OCI-LY7 (cell line): Measurements from ENCODE around the gene TIMM8A. TPM values are rescaled to one million over a fixed set of nuclear protein-coding genes. Genes with fewer than 3 reads are reported as not detected.
A peak's percentile ranks its signal among the peaks of the same experiment; 100 is the strongest.
"Not testable (repeated sequence)": the region's sequence is repeated elsewhere in the genome, so short reads cannot be mapped to it uniquely, and the experiment has no call there.

Experiments used
- BruUV-seq: library from RNA; stranded (reverse); fragments of 400-500 nt; replicated peaks from 2 replicates; lab custom pipeline; 2021; lab: Mats Ljungman, UMichigan
- CTCF ChIA-PET: fragments of 300-600 bp; sonication (Branson Sonifier 250); formaldehyde crosslinking; loops from one replicate; lab custom pipeline; 2022; ENCODE audit warnings: antibody characterized with exemption; ENCODE audit not compliant: unreplicated experiment; lab: Charles Lee
- POLR2A ChIA-PET: fragments of 300-600 bp; sonication (Branson Sonifier 250); formaldehyde crosslinking; loops from one replicate; lab custom pipeline; 2022; ENCODE audit warnings: antibody characterized with exemption; lab: Charles Lee
- DNase-seq: peaks from one replicate; pipeline ENCODE4 v3.0.0-alpha.2; 2015; ENCODE audit warnings: low spot score
- H2AFZ ChIP-seq: fragments of 200-600 bp; sonication (generic), shearing (Covaris generic); 2 replicates; pipeline ENCODE4 v1.6.1; 2014; ENCODE audit warnings: mild to moderate bottlenecking, antibody characterized with exemption, low read length, moderate library complexity
- H3K27ac ChIP-seq: fragments of 200-600 bp; sonication (generic); 2 replicates; pipeline ENCODE4 v1.5.1; 2014; ENCODE audit warnings: mixed run types, low read depth, mild to moderate bottlenecking, moderate library complexity, low read length, inconsistent platforms; ENCODE audit not compliant: poor library complexity, severe bottlenecking
- H3K36me3 ChIP-seq: fragments of 200-600 bp; sonication (generic); 2 replicates; pipeline ENCODE4 v1.6.1; 2014; ENCODE audit warnings: mild to moderate bottlenecking, antibody characterized with exemption, low read length, moderate library complexity, mixed read lengths; ENCODE audit not compliant: insufficient read depth
- H3K4me1 ChIP-seq: fragments of 200-600 bp; sonication (generic); 2 replicates; pipeline ENCODE4 v1.5.1; 2014; ENCODE audit warnings: mild to moderate bottlenecking, low read length; ENCODE audit not compliant: insufficient read depth, poor library complexity, severe bottlenecking
- H3K4me2 ChIP-seq: fragments of 200-600 bp; sonication (generic); 2 replicates; pipeline ENCODE4 v1.6.1; 2014; ENCODE audit warnings: mild to moderate bottlenecking, low read length
- H3K4me3 ChIP-seq: fragments of 200-600 bp; sonication (generic); 2 replicates; pipeline ENCODE4 v1.5.1; 2014; ENCODE audit warnings: mild to moderate bottlenecking, low read depth, low read length; ENCODE audit not compliant: poor library complexity, severe bottlenecking
- H3K79me2 ChIP-seq: fragments of 200-600 bp; sonication (generic); 2 replicates; pipeline ENCODE4 v1.6.1; 2016; ENCODE audit warnings: low read depth, mild to moderate bottlenecking, low read length, moderate library complexity, mixed read lengths; ENCODE audit not compliant: insufficient read depth
- H3K9me2 ChIP-seq: fragments of 200-600 bp; sonication (generic); 2 replicates; pipeline ENCODE4 v1.6.1; 2016; ENCODE audit warnings: mild to moderate bottlenecking, low read length, mixed read lengths; ENCODE audit not compliant: insufficient read depth
- H3K9me3 ChIP-seq: fragments of 200-600 bp; sonication (generic); 2 replicates; pipeline ENCODE4 v1.6.1; 2014; ENCODE audit warnings: mild to moderate bottlenecking, mixed run types, low read length, mixed read lengths
- H4K20me1 ChIP-seq: fragments of 200-600 bp; sonication (generic); 2 replicates; pipeline ENCODE4 v1.6.1; 2014; ENCODE audit warnings: mild to moderate bottlenecking, antibody characterized with exemption, low read length, moderate library complexity, mixed read lengths; ENCODE audit not compliant: insufficient read depth
- EZH2phosphoT487 ChIP-seq: fragments of 200-600 bp; sonication (generic); IDR thresholded peaks from 2 replicates; pipeline ENCODE4 v1.6.1; 2018; ENCODE audit warnings: low read depth, borderline replicate concordance, mild to moderate bottlenecking, mixed run types, antibody characterized with exemption, low read length, moderate library complexity, mixed read lengths
- intact Hi-C: fragments of 100-400 bp; cut with micrococcal nuclease; formaldehyde crosslinking; loops from one replicate; pipeline ENCODE4 v1.10.0; 2022; ENCODE audit not compliant: unreplicated experiment
- total RNA-seq, 2 experiments: library from RNA; depleted of rRNA in 1 of 2; stranded (reverse); fragments of >200 nt in 1 of 2; shearing (Covaris generic) in 1 of 2; gene quantifications; 2 replicates each; pipeline ENCODE4 v1.2.3, GENCODE V29; 2014 to 2022
- TF ChIP-seq, protein P1 (sequence below): fragments of 200-600 bp; sonication (generic); conservative IDR thresholded peaks from 2 replicates; pipeline ENCODE4 v1.5.1; 2014; ENCODE audit warnings: mild to moderate bottlenecking, antibody characterized with exemption, low read length, moderate library complexity, mixed read lengths

The TIMM8A gene
- total RNA-seq, 2 experiments from 2014 or later = 14.9 to 33.5 TPM

DNA sequence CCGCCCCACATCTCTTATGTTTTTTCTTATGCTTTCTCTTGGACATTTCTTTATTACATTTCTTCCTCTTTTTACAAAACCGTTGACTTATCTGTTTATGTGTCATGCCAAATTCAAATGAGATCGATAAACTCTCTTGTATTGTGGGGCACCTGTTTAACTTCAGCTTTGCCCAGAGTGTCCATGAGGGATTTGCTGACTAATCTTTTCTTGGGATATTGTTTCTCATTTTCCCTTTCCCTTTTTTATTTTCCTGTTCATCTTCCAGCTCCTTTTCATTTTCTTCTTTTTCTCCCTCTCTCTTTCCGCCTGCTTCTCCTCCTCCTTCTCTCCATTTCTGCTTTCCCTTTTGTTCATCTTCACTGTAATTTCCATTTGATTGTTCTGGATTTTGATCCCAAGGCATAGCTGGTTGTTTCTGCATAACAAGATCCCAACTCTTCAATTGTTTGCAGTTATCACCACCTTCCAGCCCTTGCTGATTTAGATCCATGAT, 10.7 kb downstream of the TIMM8A start:
- no peak for DNase-seq
- no peak overlapping the region for H3K4me2 ChIP-seq
- ChIA-PET CTCF (no interaction called here), POLR2A (no interaction called here)
- H3K4me1 ChIP-seq = no peaks in the 10 kb centered on the region
- H3K9me2 ChIP-seq = no peaks in the 10 kb centered on the region
- peaks cover 14% of the 10 kb centered on the region; the same call in 1 of the 2 replicates for H3K36me3 ChIP-seq
- peaks cover 7% of the 10 kb centered on the region; the same call in 1 of the 2 replicates for H3K79me2 ChIP-seq
- no peaks in the 10 kb centered on the region for H4K20me1 ChIP-seq
- BruUV-seq = no TSS peak
- H3K9me3 ChIP-seq = no peaks in the 10 kb centered on the region
- no peak overlapping the region for H2AFZ ChIP-seq
- TF ChIP-seq EZH2phosphoT487 = no peak
- TF ChIP-seq, protein P1, sequence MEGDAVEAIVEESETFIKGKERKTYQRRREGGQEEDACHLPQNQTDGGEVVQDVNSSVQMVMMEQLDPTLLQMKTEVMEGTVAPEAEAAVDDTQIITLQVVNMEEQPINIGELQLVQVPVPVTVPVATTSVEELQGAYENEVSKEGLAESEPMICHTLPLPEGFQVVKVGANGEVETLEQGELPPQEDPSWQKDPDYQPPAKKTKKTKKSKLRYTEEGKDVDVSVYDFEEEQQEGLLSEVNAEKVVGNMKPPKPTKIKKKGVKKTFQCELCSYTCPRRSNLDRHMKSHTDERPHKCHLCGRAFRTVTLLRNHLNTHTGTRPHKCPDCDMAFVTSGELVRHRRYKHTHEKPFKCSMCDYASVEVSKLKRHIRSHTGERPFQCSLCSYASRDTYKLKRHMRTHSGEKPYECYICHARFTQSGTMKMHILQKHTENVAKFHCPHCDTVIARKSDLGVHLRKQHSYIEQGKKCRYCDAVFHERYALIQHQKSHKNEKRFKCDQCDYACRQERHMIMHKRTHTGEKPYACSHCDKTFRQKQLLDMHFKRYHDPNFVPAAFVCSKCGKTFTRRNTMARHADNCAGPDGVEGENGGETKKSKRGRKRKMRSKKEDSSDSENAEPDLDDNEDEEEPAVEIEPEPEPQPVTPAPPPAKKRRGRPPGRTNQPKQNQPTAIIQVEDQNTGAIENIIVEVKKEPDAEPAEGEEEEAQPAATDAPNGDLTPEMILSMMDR = no peak
- intact Hi-C loops = no loop called here
- H3K27ac ChIP-seq = no peak overlapping the region
- no peak overlapping the region for H3K4me3 ChIP-seq

DNA sequence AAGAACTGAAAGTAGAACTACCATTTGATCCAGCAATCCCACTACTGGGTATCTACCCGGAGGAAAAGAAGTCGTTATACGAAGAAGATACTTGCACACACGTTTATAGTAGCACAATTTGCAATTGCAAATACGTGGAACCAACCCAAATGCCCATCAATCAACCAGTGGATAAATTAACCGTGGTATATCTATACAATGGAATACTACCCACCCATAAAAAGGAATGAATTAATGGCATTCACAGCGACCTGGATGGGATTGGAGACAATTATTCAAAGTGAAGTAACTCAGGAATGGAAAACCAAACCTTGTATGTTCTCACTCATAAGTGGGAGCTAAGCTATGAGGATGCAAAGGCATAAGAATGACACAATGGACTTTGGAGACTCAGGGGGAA, 14.2 kb downstream of the TIMM8A start:
- H3K9me2 ChIP-seq, CTCF ChIA-PET, POLR2A ChIA-PET, intact Hi-C loops, BruUV-seq, H3K27ac ChIP-seq, H2AFZ ChIP-seq, DNase-seq, H3K4me1 ChIP-seq, H3K4me2 ChIP-seq, H3K36me3 ChIP-seq, H3K4me3 ChIP-seq, H4K20me1 ChIP-seq, H3K9me3 ChIP-seq, H3K79me2 ChIP-seq: not testable (repeated sequence)

DNA sequence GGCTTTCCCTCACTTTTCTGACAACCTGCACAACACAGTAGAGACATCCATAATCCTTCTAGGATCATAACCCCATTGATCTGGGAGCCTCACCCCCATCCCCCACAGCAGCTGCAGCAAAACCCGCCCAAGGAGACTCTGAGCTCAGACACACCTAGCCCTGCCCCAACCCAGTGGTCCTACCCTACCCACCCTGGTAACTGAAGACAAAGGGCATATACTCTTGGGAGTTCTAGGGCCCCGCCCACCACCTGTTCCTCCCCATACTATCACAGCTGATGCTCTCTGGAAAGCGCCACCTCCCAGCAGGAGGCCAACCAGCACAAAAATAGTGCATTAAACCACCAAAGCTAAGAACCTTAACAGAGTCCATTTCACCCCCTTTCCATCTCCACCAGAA, 21.9 kb downstream of the TIMM8A start:
- BruUV-seq, H3K79me2 ChIP-seq, CTCF ChIA-PET, H3K9me2 ChIP-seq, H3K9me3 ChIP-seq, H4K20me1 ChIP-seq, intact Hi-C loops, H3K4me3 ChIP-seq, H3K36me3 ChIP-seq: not testable (repeated sequence)
- H2AFZ ChIP-seq = peak overlapping the region; percentile 46; the same call in 1 of the 2 replicates
- peak overlapping the region; percentile 70 for H3K4me2 ChIP-seq
- DNase-seq = peak; percentile 76
- POLR2A ChIA-PET = interaction anchor here (0.6 to 0.8 kb wide), 3 partner anchors 40 to 157 kb away, joined by 3 to 7 read pairs (median 4); no protein-coding TSS in a partner anchor
- H3K4me1 ChIP-seq = peaks cover 25% of the 10 kb centered on the region
- H3K27ac ChIP-seq = peak overlapping the region; percentile 71

DNA sequence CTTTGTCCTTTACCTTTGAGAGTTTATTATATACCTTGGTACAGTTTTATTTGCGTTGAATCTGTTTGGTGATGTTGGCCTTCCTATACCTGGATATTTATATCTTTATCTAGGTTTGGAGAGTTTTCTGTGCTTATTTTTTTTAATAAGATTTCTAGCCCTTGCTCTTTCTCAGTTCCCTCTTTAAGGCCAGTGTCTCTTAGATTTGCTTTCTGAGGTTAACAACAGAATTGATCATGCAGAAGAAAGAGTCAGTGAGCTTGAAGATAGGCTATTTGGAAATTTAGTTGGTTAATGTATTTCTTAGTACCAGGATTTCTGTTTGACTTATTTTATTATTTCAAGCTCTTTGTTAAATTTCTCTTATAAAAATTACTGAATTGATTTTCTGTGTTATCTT, 44.8 kb downstream of the TIMM8A start:
- Histone ChIP-seq H2AFZ (no peak overlapping the region), H3K36me3 (no peaks in the 10 kb centered on the region), H3K4me3 (no peak overlapping the region), H3K4me2 (no peak overlapping the region), H3K9me3 (no peaks in the 10 kb centered on the region), H3K4me1 (no peaks in the 10 kb centered on the region), H3K9me2 (no peaks in the 10 kb centered on the region), H4K20me1 (no peaks in the 10 kb centered on the region), H3K79me2 (no peaks in the 10 kb centered on the region), H3K27ac (no peak overlapping the region)
- intact Hi-C loops = no loop called here
- no TSS peak for BruUV-seq
- TF ChIP-seq, protein P1 = no peak
- no peak for TF ChIP-seq EZH2phosphoT487
- CTCF ChIA-PET = no interaction called here
- POLR2A ChIA-PET = no interaction called here
- no peak for DNase-seq
